ENCODE data around the gene ASPHD1.
"Not testable (repeated sequence)": the region's sequence is repeated elsewhere in the genome, so short reads cannot be mapped to it uniquely, and the experiment has no call there.

Gene ASPHD1

GRCh38 chr16:29881050-29881449 lies 19.2 kb upstream of the ASPHD1 start:
- H3K27ac ChIP-seq, result no peak overlapping the region
- no peak for TF ChIP-seq ZFX (IDR thresholded peaks at IDR 0.05)
- TF ChIP-seq, protein P1, sequence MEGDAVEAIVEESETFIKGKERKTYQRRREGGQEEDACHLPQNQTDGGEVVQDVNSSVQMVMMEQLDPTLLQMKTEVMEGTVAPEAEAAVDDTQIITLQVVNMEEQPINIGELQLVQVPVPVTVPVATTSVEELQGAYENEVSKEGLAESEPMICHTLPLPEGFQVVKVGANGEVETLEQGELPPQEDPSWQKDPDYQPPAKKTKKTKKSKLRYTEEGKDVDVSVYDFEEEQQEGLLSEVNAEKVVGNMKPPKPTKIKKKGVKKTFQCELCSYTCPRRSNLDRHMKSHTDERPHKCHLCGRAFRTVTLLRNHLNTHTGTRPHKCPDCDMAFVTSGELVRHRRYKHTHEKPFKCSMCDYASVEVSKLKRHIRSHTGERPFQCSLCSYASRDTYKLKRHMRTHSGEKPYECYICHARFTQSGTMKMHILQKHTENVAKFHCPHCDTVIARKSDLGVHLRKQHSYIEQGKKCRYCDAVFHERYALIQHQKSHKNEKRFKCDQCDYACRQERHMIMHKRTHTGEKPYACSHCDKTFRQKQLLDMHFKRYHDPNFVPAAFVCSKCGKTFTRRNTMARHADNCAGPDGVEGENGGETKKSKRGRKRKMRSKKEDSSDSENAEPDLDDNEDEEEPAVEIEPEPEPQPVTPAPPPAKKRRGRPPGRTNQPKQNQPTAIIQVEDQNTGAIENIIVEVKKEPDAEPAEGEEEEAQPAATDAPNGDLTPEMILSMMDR (conservative IDR thresholded peaks at IDR 0.05), result no peak

DNA sequence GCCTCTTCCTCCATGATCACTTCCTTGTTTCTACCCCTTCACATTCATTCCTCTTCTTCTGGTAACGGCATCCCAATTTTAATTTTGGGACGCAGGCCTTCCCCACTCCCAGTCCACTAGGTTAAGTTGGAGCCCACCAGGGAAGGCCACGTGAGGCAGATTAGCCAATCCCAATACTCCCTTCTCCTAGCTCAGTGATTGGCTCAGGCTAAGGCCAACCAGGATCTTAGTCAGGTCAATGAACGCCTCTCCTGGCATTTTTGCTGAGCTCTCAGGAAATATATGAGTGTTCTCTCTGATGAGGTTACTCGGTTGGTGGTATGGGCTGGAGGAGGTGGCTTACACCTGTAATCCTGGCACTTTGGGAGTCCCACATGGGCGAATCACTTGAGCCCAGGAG lies 16.3 kb upstream of the ASPHD1 start:
- TF ChIP-seq, protein P1 (conservative IDR thresholded peaks at IDR 0.05), result no peak
- TF ChIP-seq ZFX (IDR thresholded peaks at IDR 0.05), result no peak
- no peak overlapping the region for H3K27ac ChIP-seq

DNA sequence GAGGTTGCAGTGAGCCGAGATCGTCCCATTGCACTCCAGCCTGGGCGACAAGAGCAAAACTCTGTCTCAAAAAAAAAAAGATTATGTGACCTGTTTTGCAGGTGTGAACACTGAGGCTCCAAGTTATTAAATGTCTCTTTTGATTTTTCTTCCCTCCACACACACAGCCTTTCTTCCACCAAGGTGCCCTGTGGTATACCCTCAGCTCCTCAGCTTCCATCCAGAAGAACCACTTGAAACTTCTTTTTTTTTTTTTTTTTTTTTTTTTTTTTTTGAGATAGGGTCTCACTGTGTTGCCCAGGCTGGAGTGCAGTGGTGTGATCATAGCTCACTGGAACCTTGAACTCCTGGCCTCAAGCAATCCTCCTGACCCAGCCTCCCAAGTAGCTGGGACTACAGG lies 10.9 kb upstream of the ASPHD1 start:
- H3K27ac ChIP-seq, result not testable (repeated sequence)

- TF ChIP-seq, protein P1 (conservative IDR thresholded peaks at IDR 0.05), result no peak
- no peak for TF ChIP-seq ZFX (IDR thresholded peaks at IDR 0.05)
- no peak overlapping the region for H3K27ac ChIP-seq
Observed at GRCh38 chr16:29891525-29892457, 8.5 kb upstream of the ASPHD1 start.

GRCh38 chr16:29892458-29892813 lies 7.9 kb upstream of the ASPHD1 start:
- TF ChIP-seq, protein P1 (conservative IDR thresholded peaks at IDR 0.05), result no peak
- no peak for TF ChIP-seq ZFX (IDR thresholded peaks at IDR 0.05)
- no peak overlapping the region for H3K27ac ChIP-seq

DNA sequence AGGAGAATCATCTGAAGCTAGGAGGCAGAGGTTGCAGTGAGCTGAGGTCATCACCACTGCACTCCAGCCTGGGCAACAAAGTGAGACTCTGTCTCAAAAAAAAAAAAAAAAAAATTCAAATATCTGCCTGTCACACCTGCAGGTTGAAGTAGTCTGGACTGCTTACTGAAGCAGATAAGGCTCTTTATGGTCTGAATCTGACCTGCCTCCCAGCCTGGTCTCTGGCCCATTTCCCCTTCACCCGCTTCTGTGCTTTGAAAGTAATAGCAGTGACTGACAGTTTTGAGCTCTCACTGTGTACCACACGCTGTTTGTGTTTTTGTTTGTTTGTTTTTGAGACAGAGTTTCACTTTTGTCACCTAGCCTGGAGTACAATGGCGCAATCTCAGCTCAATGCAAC lies 6.7 kb upstream of the ASPHD1 start:
- TF ChIP-seq, protein P1 (conservative IDR thresholded peaks at IDR 0.05), result no peak
- no peak for TF ChIP-seq ZFX (IDR thresholded peaks at IDR 0.05)
- H3K27ac ChIP-seq, result no peak overlapping the region

- no peak for TF ChIP-seq ZFX (IDR thresholded peaks at IDR 0.05)
- TF ChIP-seq, protein P1 (conservative IDR thresholded peaks at IDR 0.05), result no peak
- no peak overlapping the region for H3K27ac ChIP-seq
Observed at GRCh38 chr16:29894352-29894751, 5.9 kb upstream of the ASPHD1 start.

DNA sequence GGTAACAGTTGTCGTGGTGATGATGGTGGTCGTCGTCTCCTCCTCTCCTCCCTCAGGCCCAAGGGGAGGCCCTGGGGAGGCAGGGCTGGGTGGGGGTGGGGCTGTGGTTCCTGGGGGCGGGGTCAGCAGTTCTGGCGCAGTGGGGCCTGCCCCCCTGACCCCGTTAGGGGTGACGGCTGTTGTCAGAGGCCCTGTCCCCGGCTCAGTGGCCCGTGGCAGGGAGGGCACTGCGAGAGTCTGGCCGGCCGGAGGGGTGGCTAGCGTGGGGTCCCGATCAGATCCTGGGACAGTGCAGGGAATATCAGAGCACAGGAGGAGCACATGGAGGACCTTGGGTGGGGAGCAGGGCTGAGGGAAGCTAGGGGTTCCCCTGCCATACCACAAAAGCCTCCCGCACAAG lies 3.4 kb upstream of the ASPHD1 start:
- no peak overlapping the region for H3K27ac ChIP-seq
- TF ChIP-seq, protein P1 (conservative IDR thresholded peaks at IDR 0.05), result no peak
- TF ChIP-seq ZFX (IDR thresholded peaks at IDR 0.05), result no peak
